ENCODE results near the gene HPD. TPM values are rescaled to one million over a fixed set of nuclear protein-coding genes. Genes with fewer than 3 reads are reported as not detected.
"Not testable (repeated sequence)": the region's sequence is repeated elsewhere in the genome, so short reads cannot be mapped to it uniquely, and the experiment has no call there.

Gene HPD
- total RNA-seq, 1 donor from 2014 or later = not detected

DNA sequence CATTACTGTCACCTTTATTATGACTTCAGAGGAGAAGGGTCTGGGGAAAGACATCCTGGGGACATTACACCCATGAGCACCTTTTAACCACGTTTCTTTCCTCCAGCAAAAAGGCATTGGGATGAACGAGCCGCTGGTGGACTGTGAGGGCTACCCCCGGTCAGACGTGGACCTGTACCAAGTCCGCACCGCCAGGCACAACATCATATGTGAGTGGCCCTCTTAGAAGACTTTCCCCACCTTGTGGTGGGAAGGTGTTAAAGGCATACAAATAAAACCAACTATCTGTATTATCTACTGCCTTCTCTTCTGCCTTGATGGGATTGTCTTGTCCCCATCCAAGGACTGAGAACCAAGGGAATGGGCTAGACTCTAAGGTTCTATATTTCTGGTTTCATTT lies 36.0 kb upstream of the HPD start:
- TF ChIP-seq, protein P1, sequence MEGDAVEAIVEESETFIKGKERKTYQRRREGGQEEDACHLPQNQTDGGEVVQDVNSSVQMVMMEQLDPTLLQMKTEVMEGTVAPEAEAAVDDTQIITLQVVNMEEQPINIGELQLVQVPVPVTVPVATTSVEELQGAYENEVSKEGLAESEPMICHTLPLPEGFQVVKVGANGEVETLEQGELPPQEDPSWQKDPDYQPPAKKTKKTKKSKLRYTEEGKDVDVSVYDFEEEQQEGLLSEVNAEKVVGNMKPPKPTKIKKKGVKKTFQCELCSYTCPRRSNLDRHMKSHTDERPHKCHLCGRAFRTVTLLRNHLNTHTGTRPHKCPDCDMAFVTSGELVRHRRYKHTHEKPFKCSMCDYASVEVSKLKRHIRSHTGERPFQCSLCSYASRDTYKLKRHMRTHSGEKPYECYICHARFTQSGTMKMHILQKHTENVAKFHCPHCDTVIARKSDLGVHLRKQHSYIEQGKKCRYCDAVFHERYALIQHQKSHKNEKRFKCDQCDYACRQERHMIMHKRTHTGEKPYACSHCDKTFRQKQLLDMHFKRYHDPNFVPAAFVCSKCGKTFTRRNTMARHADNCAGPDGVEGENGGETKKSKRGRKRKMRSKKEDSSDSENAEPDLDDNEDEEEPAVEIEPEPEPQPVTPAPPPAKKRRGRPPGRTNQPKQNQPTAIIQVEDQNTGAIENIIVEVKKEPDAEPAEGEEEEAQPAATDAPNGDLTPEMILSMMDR (IDR thresholded peaks at IDR 0.05) = peak; percentile 46
- Mint-ChIP-seq H3K36me3 (ENCODE audit: unreplicated experiment) (peaks cover 21% of the 10 kb centered on the region), H3K9me3 (ENCODE audit: unreplicated experiment) (no peaks in the 10 kb centered on the region), H3K4me3 (ENCODE audit: unreplicated experiment) (no peak overlapping the region), H3K4me1 (ENCODE audit: unreplicated experiment) (peaks cover 26% of the 10 kb centered on the region), H3K27ac (ENCODE audit: unreplicated experiment) (no peak overlapping the region), H3K27me3 (ENCODE audit: unreplicated experiment) (no peaks in the 10 kb centered on the region)
- no peak for DNase-seq (ENCODE audit: extremely low spot score, unreplicated experiment)

DNA sequence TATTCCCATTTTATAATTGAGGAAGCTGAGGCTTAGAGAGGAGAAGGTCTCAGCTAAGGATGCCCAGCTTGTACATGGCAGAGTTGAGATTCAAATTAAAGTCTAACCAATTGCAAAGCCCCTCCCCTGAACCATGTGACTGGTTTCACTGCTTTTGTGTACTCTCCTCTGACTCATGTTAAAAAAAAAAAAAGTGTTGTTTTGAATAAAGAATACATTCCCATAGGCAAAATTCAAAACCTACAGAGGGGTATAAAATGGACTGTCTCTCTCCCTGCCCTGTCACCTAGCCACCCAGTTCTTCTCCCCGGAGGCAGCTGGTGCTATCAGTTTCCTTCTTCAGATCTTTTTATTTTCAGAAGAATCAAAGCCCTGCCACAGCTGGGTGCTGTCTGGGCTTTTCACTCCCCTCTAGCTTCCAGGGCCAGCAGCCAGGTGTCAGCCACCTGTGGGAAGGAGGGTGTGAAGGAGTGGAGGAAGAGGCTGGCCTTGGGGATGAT lies 35.4 kb upstream of the HPD start:
- peaks cover 15% of the 10 kb centered on the region for H3K36me3 Mint-ChIP-seq (ENCODE audit: unreplicated experiment)
- peak overlapping the region; percentile 81 for H3K27ac Mint-ChIP-seq (ENCODE audit: unreplicated experiment)
- no peak for DNase-seq (ENCODE audit: extremely low spot score, unreplicated experiment)
- TF ChIP-seq, protein P1 (IDR thresholded peaks at IDR 0.05) = no peak
- no peaks in the 10 kb centered on the region for H3K27me3 Mint-ChIP-seq (ENCODE audit: unreplicated experiment)
- H3K4me3 Mint-ChIP-seq (ENCODE audit: unreplicated experiment) = peak overlapping the region; percentile 33
- peaks cover 30% of the 10 kb centered on the region for H3K4me1 Mint-ChIP-seq (ENCODE audit: unreplicated experiment)
- no peaks in the 10 kb centered on the region for H3K9me3 Mint-ChIP-seq (ENCODE audit: unreplicated experiment)

DNA sequence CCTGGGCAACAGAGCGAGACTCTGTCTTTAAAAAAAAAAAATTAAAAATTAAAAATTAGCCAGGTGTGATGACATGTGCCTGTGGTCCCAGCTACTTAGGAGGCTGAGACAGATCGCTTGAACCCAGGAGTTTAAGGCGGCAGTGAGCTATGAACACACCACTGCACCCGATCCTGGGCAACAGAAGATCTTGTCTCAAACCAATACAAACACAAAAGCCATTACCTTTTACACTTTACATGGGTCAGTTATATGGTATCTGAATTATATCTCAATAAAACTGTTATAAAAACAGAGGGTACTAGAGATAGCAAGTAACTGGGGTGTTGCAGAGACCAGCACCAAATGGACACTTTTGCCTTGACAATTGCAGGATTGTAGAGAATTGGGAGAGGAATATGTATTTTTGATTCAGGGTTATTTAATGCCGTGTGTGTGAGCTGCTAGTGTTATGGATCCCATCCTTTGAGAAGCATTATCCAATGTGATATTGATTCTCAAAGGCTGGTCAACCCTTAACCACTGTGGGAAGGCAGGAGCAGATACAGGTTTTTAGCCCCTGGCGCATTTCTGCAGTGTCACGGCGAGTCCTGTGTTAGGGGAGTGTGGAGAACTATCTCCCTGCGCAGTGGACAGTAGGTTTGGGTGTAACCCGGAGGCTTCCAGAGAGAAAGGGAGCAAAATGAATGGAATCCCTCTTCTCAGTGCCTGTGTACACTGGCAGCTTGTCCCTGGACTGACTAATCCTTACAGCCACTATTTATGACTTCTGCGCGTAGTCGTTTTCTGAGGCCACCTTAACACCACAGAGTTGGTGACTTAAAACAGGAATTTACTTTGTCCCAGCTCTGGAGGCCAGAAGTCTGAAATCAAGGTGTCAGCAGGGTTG lies 34.3 kb upstream of the HPD start:
- Mint-ChIP-seq H3K27ac (ENCODE audit: unreplicated experiment) (peak overlapping the region; percentile 39), H3K27me3 (ENCODE audit: unreplicated experiment) (no peaks in the 10 kb centered on the region), H3K4me3 (ENCODE audit: unreplicated experiment) (no peak overlapping the region), H3K9me3 (ENCODE audit: unreplicated experiment) (no peaks in the 10 kb centered on the region), H3K36me3 (ENCODE audit: unreplicated experiment) (peaks cover 14% of the 10 kb centered on the region), H3K4me1 (ENCODE audit: unreplicated experiment) (peaks cover 35% of the 10 kb centered on the region)
- TF ChIP-seq, protein P1 (IDR thresholded peaks at IDR 0.05) = no peak
- DNase-seq (ENCODE audit: extremely low spot score, unreplicated experiment) = no peak

DNA sequence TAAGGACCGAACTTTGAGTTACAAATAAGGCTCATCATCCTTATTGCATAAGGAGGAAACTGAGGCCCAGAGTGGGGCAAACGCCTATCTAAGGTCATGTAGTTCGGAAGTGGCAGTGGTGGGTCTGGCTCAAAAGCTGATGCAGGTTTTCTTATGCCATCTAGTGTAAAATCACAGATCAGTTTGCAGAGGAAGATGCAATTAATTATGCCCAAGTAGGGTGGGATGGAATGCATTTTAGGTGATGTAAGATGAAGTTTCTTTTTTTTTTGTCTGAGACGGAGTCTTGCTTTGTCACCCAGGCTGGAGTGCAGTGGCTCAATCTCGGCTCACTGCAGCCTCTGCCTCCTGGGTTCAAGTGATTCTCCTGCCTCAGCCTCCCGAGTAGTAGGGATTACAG lies 31.0 kb upstream of the HPD start:
- not testable (repeated sequence) for DNase-seq (ENCODE audit: extremely low spot score, unreplicated experiment); H3K36me3 Mint-ChIP-seq (ENCODE audit: unreplicated experiment); H3K9me3 Mint-ChIP-seq (ENCODE audit: unreplicated experiment); H3K27me3 Mint-ChIP-seq (ENCODE audit: unreplicated experiment)
- Mint-ChIP-seq H3K4me3 (ENCODE audit: unreplicated experiment) (peak overlapping the region; percentile 99), H3K4me1 (ENCODE audit: unreplicated experiment) (peaks cover 40% of the 10 kb centered on the region), H3K27ac (ENCODE audit: unreplicated experiment) (peak overlapping the region; percentile 100)

DNA sequence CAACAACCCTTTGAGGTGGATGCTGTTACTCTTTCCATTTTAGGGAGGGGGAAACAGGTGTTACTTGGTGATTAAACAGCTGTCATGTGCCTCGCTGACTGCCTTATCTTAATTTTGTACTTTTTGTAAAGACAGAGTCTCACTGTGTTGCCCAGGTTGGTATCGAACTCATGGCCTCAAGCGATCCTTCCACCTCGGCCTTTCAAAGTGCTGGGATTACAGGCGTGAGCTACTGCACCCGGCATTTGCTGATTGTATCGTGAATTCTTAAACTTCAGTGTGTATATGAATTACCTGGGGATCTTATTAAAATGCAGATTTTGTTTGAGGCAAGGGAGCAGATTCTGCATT lies 30.6 kb upstream of the HPD start:
- no peak for DNase-seq (ENCODE audit: extremely low spot score, unreplicated experiment)
- Mint-ChIP-seq H3K9me3 (ENCODE audit: unreplicated experiment) (no peaks in the 10 kb centered on the region), H3K4me3 (ENCODE audit: unreplicated experiment) (peak overlapping the region; percentile 99)

More for the DNA sequence above, 30.6 kb upstream of the HPD start:
- TF ChIP-seq, protein P1 (IDR thresholded peaks at IDR 0.05) = no peak
- Mint-ChIP-seq H3K4me1 (ENCODE audit: unreplicated experiment) (peaks cover 36% of the 10 kb centered on the region), H3K27me3 (ENCODE audit: unreplicated experiment) (peaks cover 2% of the 10 kb centered on the region), H3K36me3 (ENCODE audit: unreplicated experiment) (peaks cover 1% of the 10 kb centered on the region), H3K27ac (ENCODE audit: unreplicated experiment) (peak overlapping the region; percentile 100)

Data from osteocyte (in vitro differentiated cells).